Endothelial cell of umbilical vein (primary cell): ENCODE data around the gene KRTAP4-12. TPM values are rescaled to one million over a fixed set of nuclear protein-coding genes. Genes with fewer than 3 reads are reported as not detected.
"Not testable (repeated sequence)": the region's sequence is repeated elsewhere in the genome, so short reads cannot be mapped to it uniquely, and the experiment has no call there.

Source experiments
- BruUV-seq: library from RNA; stranded (reverse); fragments of 400-500 nt; replicated peaks from 2 replicates; lab custom pipeline; 2021; lab: Mats Ljungman, UMichigan
- CTCF ChIA-PET: fragments of 300-600, 350-600 bp; sonication (Branson Sonifier 250); formaldehyde crosslinking; loops from one replicate; lab custom pipeline; 2021; ENCODE audit warnings: antibody characterized with exemption, inconsistent platforms; lab: Charles Lee
- POLR2A ChIA-PET: fragments of 300-600, 350-600 bp; sonication (Branson Sonifier 250); formaldehyde crosslinking; loops from one replicate; lab custom pipeline; 2021; ENCODE audit warnings: antibody characterized with exemption, inconsistent platforms; lab: Charles Lee
- DNase-seq: peaks from one replicate; pipeline ENCODE4 v3.0.0-alpha.2; 2011; ENCODE audit warnings: low read depth, low spot score
- FAIRE-seq: peaks from 2 replicates; lab custom pipeline; 2011; peaks lifted over from hg19 to GRCh38; lab: Jason Lieb, UNC
- H2AFZ ChIP-seq: 2 replicates; pipeline ENCODE4 v1.6.0; 2012; ENCODE audit warnings: low read depth, low read length, control low read depth, inconsistent platforms
- H3K27ac ChIP-seq: 2 replicates; pipeline ENCODE4 v1.5.1; 2011; ENCODE audit warnings: low read depth, mild to moderate bottlenecking, control low read depth, low read length, moderate library complexity; ENCODE audit not compliant: insufficient read depth
- H3K27me3 ChIP-seq, 2 experiments: 2 replicates each; pipeline versions ENCODE4 v1.6.0 to v1.6.1; 2011; ENCODE audit warnings: low read length in 2 of 2, mixed read lengths in 1 of 2; ENCODE audit not compliant: control insufficient read depth in 2 of 2, insufficient read depth in 2 of 2
- H3K36me3 ChIP-seq, 2 experiments: 2 replicates in 1 of 2; 3 replicates in 1 of 2; pipeline ENCODE4 v1.5.1; 2011; ENCODE audit warnings: low read length in 2 of 2, mild to moderate bottlenecking in 1 of 2, moderate library complexity in 1 of 2; ENCODE audit not compliant: control insufficient read depth in 2 of 2, insufficient read depth in 2 of 2; ENCODE audit errors: extremely low read depth in 1 of 2
- H3K4me1 ChIP-seq: 3 replicates; pipeline ENCODE4 v1.5.1; 2011; ENCODE audit warnings: mild to moderate bottlenecking, low read length; ENCODE audit not compliant: control insufficient read depth, insufficient read depth; ENCODE audit errors: extremely low read depth
- H3K4me2 ChIP-seq: 2 replicates; pipeline ENCODE4 v1.6.1; 2011; ENCODE audit warnings: low read length, control low read depth, mixed read lengths; ENCODE audit not compliant: insufficient read depth
- H3K4me3 ChIP-seq, 3 experiments: fragments of 200-600 bp in 1 of 3; sonication (generic), shearing (Covaris generic) in 1 of 3; replicated peaks in 1 of 3; 2 replicates each; pipeline ENCODE4 v1.5.1; 2011 to 2016; ENCODE audit warnings: control low read depth in 3 of 3, low read length in 3 of 3, mild to moderate bottlenecking in 2 of 3, inconsistent platforms in 1 of 3, low read depth in 1 of 3, moderate library complexity in 1 of 3; ENCODE audit not compliant: insufficient read depth in 1 of 3
- H3K79me2 ChIP-seq: 2 replicates; pipeline ENCODE4 v1.6.0; 2012; ENCODE audit warnings: low read length, inconsistent platforms; ENCODE audit not compliant: control insufficient read depth, insufficient read depth
- H3K9ac ChIP-seq: replicated peaks from 2 replicates; pipeline ENCODE3; 2011; ENCODE audit warnings: low read length, control low read depth; ENCODE audit not compliant: insufficient read depth; ENCODE audit errors: extremely low read depth
- H3K9me1 ChIP-seq: replicated peaks from 3 replicates; pipeline ENCODE4 v1.6.0; 2011; ENCODE audit warnings: mild to moderate bottlenecking, low read length; ENCODE audit not compliant: control insufficient read depth, insufficient read depth; ENCODE audit errors: extremely low read depth
- H3K9me3 ChIP-seq: replicated peaks from 2 replicates; pipeline ENCODE4 v1.5.1; 2012; ENCODE audit warnings: low read length, inconsistent platforms; ENCODE audit not compliant: control insufficient read depth, insufficient read depth
- H4K20me1 ChIP-seq: replicated peaks from 2 replicates; pipeline ENCODE3; 2011; ENCODE audit warnings: mild to moderate bottlenecking, low read length; ENCODE audit not compliant: control insufficient read depth, insufficient read depth; ENCODE audit errors: extremely low read depth
- EZH2 ChIP-seq: IDR thresholded peaks from 2 replicates; pipeline ENCODE4 v1.6.1; 2012; ENCODE audit warnings: borderline replicate concordance, low read depth, mild to moderate bottlenecking, moderate library complexity, low read length, inconsistent platforms; ENCODE audit not compliant: severe bottlenecking
- FOS ChIP-seq: IDR thresholded peaks from 2 replicates; pipeline ENCODE4 v1.6.1; 2011; ENCODE audit warnings: mild to moderate bottlenecking, low read length, moderate library complexity, borderline replicate concordance; ENCODE audit not compliant: insufficient read depth
- GATA2 ChIP-seq: IDR thresholded peaks from 2 replicates; pipeline ENCODE4 v1.7.0; 2011; ENCODE audit warnings: low read depth, mild to moderate bottlenecking, moderate library complexity, mixed read lengths, low read length; ENCODE audit not compliant: insufficient read length, insufficient read depth
- JUN ChIP-seq: IDR thresholded peaks from 2 replicates; pipeline ENCODE4 v1.6.1; 2011; ENCODE audit warnings: borderline replicate concordance, low read depth; ENCODE audit not compliant: insufficient read length, insufficient read depth
- MYC ChIP-seq: IDR thresholded peaks from one replicate; pipeline ENCODE4 v1.6.1; 2011; ENCODE audit warnings: mild to moderate bottlenecking, low read depth, low read length
- POLR2A ChIP-seq: IDR thresholded peaks from 2 replicates; pipeline ENCODE4 v1.6.1; 2012; ENCODE audit warnings: low read depth, mild to moderate bottlenecking, control low read depth, low read length
- POLR2AphosphoS5 ChIP-seq: IDR thresholded peaks from 2 replicates; pipeline ENCODE4 v1.6.1; 2012; ENCODE audit warnings: low read depth, mild to moderate bottlenecking, control low read depth, low read length, moderate library complexity; ENCODE audit not compliant: insufficient read depth
- dilution Hi-C: fragments of 300-500 bp; cut with MboI; formaldehyde crosslinking; loops from one replicate; pipeline ENCODE4 v1.15.0; 2019; ENCODE audit warnings: low sequenced_read_pairs; ENCODE audit not compliant: extremely low pct_ligation_motif_present
- intact Hi-C: fragments of 100-400 bp; cut with micrococcal nuclease; formaldehyde crosslinking; loops from one replicate; pipeline ENCODE4 v1.10.0; 2022
- polyA plus RNA-seq, 4 experiments: library from polyadenylated mRNA; depleted of rRNA in 3 of 4; stranded (reverse) in 3 of 4; unstranded in 1 of 4; fragments of >200 nt; gene quantifications; 2 replicates each; pipeline versions ENCODE4 v1.2.1 to v1.2.3, GENCODE V29; 2011 to 2012; ENCODE audit warnings: missing spikeins in 1 of 4
- total RNA-seq: library from RNA; stranded (reverse); gene quantifications from 2 replicates; pipeline ENCODE4 v1.2.3, GENCODE V29; 2021
- TF ChIP-seq, protein P1 (sequence below), 2 donors: IDR thresholded peaks; 1 replicate in 1 of 2; 2 replicates in 1 of 2; pipeline ENCODE4 v1.5.1; 2011; ENCODE audit warnings: low read length in 2 of 2, mild to moderate bottlenecking in 2 of 2, moderate library complexity in 2 of 2, control low read depth in 1 of 2, inconsistent platforms in 1 of 2, low read depth in 1 of 2; ENCODE audit not compliant: insufficient read depth in 1 of 2; ENCODE audit errors: extremely low read depth in 1 of 2
- TF ChIP-seq, protein P2 (sequence below): IDR thresholded peaks from 2 replicates; pipeline ENCODE4 v1.6.1; 2011; ENCODE audit not compliant: insufficient read depth, insufficient read length

Gene KRTAP4-12
- total and polyA plus RNA-seq, 2 donors (not counting 3 experiments of a cell fraction or from before 2014, with no cell fraction given), result not detected

DNA sequence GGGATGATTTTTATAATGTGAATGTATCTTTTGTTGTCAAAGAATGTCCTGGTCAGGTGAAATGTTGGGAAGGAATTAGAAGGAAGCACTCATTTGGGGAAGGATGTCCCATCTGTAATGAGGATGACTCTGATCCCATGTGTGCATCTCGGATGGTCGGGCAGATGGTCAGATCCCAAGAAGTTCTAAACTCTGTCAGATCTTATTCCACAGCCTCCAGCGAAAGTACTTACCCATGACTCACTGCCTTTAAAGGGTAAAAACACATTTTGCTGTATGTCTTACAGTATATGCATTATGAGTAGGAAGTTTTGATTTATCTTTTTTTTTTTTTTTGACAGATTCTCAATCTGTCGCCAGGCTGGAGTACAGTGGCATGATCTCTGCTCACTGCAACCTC lies 5.3 kb downstream of the KRTAP4-12 start:
- Histone ChIP-seq H4K20me1 (no peaks in the 10 kb centered on the region), H3K4me3 (no peak overlapping the region), H3K27ac (no peak overlapping the region), H3K4me1 (peaks cover 3% of the 10 kb centered on the region), H3K27me3 (peaks cover 0 to 3% of the 10 kb centered on the region in 2 experiments), H3K36me3 (no peaks in the 10 kb centered on the region), H2AFZ (no peak overlapping the region), H3K79me2 (no peaks in the 10 kb centered on the region), H3K4me2 (no peak overlapping the region), H3K9me1 (no peaks in the 10 kb centered on the region), H3K9me3 (no peaks in the 10 kb centered on the region), H3K9ac (no peak overlapping the region)
- ChIA-PET CTCF (no interaction called here), POLR2A (no interaction called here)
- dilution Hi-C loops (no loop called here), intact Hi-C loops (no loop called here)
- BruUV-seq, result no TSS peak
- TF ChIP-seq, protein P1, sequence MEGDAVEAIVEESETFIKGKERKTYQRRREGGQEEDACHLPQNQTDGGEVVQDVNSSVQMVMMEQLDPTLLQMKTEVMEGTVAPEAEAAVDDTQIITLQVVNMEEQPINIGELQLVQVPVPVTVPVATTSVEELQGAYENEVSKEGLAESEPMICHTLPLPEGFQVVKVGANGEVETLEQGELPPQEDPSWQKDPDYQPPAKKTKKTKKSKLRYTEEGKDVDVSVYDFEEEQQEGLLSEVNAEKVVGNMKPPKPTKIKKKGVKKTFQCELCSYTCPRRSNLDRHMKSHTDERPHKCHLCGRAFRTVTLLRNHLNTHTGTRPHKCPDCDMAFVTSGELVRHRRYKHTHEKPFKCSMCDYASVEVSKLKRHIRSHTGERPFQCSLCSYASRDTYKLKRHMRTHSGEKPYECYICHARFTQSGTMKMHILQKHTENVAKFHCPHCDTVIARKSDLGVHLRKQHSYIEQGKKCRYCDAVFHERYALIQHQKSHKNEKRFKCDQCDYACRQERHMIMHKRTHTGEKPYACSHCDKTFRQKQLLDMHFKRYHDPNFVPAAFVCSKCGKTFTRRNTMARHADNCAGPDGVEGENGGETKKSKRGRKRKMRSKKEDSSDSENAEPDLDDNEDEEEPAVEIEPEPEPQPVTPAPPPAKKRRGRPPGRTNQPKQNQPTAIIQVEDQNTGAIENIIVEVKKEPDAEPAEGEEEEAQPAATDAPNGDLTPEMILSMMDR (IDR thresholded peaks at IDR 0.05; ENCODE audit: extremely low read depth in 1 of 2, insufficient read depth in 1 of 2, low read depth in 1 of 2, low read length in 2 of 2), result no peak
- no peak for TF ChIP-seq EZH2
- no peak for TF ChIP-seq FOS
- TF ChIP-seq GATA2, result no peak
- TF ChIP-seq, protein P2, sequence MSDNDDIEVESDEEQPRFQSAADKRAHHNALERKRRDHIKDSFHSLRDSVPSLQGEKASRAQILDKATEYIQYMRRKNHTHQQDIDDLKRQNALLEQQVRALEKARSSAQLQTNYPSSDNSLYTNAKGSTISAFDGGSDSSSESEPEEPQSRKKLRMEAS, result no peak
- no peak for TF ChIP-seq POLR2AphosphoS5
- TF ChIP-seq POLR2A, result no peak
- TF ChIP-seq MYC, result no peak
- TF ChIP-seq JUN, result no peak
- FAIRE-seq (no peak), DNase-seq (no peak)

DNA sequence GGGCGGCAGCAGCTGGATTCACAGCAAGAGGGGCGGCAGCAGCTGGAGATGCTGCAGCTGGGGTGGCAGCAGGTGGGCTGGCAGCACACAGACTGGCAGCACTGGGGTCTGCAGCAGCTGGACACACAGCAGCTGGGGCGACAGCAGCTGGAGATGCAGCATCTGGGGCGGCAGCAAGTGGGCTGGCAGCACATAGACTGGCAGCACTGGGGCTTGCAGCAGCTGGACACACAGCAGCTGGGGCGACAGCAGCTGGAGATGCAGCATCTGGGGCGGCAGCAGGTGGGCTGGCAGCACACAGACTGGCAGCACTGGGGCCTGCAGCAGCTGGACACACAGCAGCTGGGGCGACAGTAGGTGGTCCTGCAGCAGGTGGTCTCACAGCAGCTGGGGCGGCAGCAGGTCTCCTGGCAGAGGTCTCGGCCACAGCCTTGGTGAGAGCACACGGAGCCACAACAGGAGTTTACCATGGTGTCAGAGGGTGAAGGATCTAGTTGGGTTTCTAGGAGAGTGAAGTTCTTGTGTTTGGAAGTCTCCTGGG lies 6.1 kb downstream of the KRTAP4-12 start, which contains the start of gene KRTAP4-11:
Gene KRTAP4-11 (minus strand): TSS at position 528 of the 541 bp plus-strand sequence. CDS start 58 bp downstream, at position 470.
- dilution Hi-C loops, CTCF ChIA-PET, H3K9ac ChIP-seq, H3K9me3 ChIP-seq, intact Hi-C loops, H3K27ac ChIP-seq, H3K79me2 ChIP-seq, POLR2A ChIA-PET, H3K9me1 ChIP-seq, H4K20me1 ChIP-seq, H3K27me3 ChIP-seq, DNase-seq, H3K4me1 ChIP-seq, FAIRE-seq, H3K4me2 ChIP-seq, H3K4me3 ChIP-seq, BruUV-seq, H3K36me3 ChIP-seq, H2AFZ ChIP-seq: not testable (repeated sequence)
